GM12891 (cell line): ENCODE data around the gene UBE3B.

Source experiments
- PAX5 ChIP-seq: IDR thresholded peaks from 2 replicates; pipeline ENCODE4 v1.6.1; 2011; ENCODE audit warnings: low read length, moderate library complexity, mild to moderate bottlenecking; ENCODE audit not compliant: insufficient read depth, severe bottlenecking
- POLR2A ChIP-seq: IDR thresholded peaks from 2 replicates; pipeline ENCODE4 v1.6.1; 2011; ENCODE audit warnings: low read depth, low read length, control low read depth
- POLR2AphosphoS5 ChIP-seq: IDR thresholded peaks from 2 replicates; pipeline ENCODE4 v1.6.1; 2011; ENCODE audit warnings: low read depth, low read length, control low read depth
- POU2F2 ChIP-seq: IDR thresholded peaks from 2 replicates; pipeline ENCODE4 v1.6.1; 2011; ENCODE audit warnings: low read depth, mild to moderate bottlenecking, control low read depth, low read length, moderate library complexity
- SPI1 ChIP-seq: IDR thresholded peaks from 2 replicates; pipeline ENCODE4 v1.6.1; 2011; ENCODE audit warnings: low read depth, low read length, control low read depth
- TAF1 ChIP-seq: IDR thresholded peaks from 2 replicates; pipeline ENCODE4 v1.6.1; 2011; ENCODE audit warnings: low read depth, low read length, control low read depth

- TF ChIP-seq POLR2A = no peak
- no peak for TF ChIP-seq POLR2AphosphoS5
- TF ChIP-seq TAF1 = no peak
- no peak for TF ChIP-seq SPI1
- no peak for TF ChIP-seq POU2F2
- TF ChIP-seq PAX5 = no peak
Observed at GRCh38 chr12:109575683-109576082, 98.2 kb downstream of the UBE3B start.
